ENCODE measurements around the gene SLC35F1.

The SLC35F1 gene

GRCh38 chr6:118284736-118285360 is 377.8 kb downstream of the SLC35F1 start:
- DNase-seq = no peak

DNA sequence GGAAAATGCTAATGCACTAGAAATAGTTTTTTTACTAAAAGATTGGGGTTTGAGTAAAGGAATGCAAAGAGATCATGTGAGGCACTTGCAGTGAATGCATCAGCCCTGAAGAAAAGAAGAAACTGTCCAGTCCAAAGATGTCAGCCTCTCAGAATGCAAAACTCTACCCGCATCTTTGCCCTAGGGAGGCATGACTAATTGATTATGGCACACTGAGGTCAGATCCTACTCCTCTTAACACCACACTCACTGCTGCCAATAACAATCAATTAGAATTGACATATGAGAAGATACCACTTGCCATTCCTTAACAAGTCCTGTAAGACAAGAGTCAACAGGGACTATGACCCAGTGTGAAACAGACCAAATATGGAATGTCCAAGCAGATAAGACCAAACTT is 378.7 kb downstream of the SLC35F1 start:
- no peak for DNase-seq

GRCh38 chr6:118288355-118289124 is 381.5 kb downstream of the SLC35F1 start:
- no peak for DNase-seq

- no peak for DNase-seq
Measured at GRCh38 chr6:118292558-118292957, 385.5 kb downstream of the SLC35F1 start.

DNA sequence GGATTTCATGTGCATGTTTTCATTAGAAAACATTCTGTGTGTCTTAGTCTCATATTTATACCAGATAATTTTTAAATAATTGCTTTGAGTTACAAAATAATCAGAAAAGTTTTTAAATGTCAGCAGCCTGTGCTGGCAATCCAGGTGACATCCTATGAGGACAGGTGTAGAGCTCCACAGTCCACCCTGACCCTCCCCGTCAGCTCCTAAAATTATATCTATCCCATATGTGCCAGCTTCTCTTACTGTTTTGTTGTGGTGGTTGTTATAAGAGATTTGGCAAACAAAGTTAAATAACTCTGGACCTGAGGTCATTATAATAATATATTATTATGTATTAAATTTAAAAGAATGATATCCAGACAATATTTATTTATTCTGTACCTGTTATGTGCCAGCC is 387.8 kb downstream of the SLC35F1 start:
- DNase-seq = no peak

DNA sequence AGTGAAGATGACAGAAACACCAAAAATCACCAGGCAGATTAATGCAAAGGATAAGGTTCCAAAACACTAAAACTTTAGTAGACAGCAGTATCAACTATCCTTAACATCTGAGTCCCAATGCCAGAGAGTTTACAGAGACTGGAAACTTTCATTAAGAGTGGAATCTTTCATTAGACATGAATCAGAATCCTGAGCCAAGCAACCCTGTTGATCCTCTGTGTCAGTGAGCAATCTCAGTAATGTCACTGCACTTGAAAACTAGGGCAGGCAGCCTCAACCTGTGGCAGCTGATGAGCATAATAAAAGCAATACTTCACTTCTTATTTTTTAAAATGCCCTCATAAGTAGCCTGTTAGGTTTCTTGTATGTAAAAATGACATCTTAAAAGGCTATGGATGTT is 388.3 kb downstream of the SLC35F1 start:
- no peak for DNase-seq

GRCh38 chr6:118296129-118296901 is 389.3 kb downstream of the SLC35F1 start:
- no peak for DNase-seq

GRCh38 chr6:118297821-118298220 is 390.8 kb downstream of the SLC35F1 start:
- no peak for DNase-seq

- no peak for DNase-seq
Measured at GRCh38 chr6:118298476-118299427, 391.7 kb downstream of the SLC35F1 start.

DNA sequence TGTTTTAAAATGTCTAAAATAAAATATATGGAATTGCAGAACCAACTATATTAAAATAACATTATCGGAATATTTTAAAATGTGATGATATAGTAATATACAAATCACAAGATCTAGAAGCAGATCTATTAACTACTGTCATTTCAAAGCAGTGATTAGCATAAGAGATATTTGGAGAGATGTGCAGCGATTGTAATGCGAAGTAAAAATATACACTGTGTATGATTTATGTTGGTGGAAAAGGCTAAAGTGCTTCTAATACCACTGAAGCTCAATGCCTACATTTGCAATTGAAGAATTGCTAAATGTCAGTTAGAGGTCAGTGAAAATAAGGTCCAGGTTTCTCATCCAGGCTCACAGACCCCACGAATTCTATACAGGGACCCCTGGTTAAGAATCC is 392.4 kb downstream of the SLC35F1 start:
- no peak for DNase-seq

GRCh38 chr6:118304321-118304720 is 397.3 kb downstream of the SLC35F1 start:
- DNase-seq = no peak

GRCh38 chr6:118305081-118305480 is 398.0 kb downstream of the SLC35F1 start:
- no peak for DNase-seq

GRCh38 chr6:118306392-118307238 is 399.6 kb downstream of the SLC35F1 start:
- DNase-seq = no peak

DNA sequence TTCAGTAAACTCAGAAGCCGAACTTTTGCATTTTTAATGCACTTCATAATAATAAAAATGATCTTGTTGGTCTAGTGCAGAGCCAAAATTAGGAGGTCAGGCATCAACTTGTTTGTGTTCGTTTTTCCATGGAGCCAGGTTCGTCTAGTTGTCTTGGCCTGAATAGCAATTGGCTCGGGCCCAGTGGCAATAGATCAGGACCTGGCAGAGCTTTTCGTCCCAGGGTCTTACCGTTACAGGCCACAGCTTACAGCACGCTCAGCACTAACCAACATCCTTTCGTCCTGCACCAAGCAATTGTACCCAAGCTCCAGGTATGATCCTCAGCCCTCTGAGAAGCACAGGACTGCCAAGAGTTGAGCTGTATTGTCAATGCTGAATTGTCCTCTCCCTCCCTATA is 400.5 kb downstream of the SLC35F1 start:
- DNase-seq = no peak

GRCh38 chr6:118309337-118310093 is 402.5 kb downstream of the SLC35F1 start:
- DNase-seq = no peak

- DNase-seq = no peak
Measured at GRCh38 chr6:118313208-118313607, 406.1 kb downstream of the SLC35F1 start.

- DNase-seq = no peak
Measured at GRCh38 chr6:118313762-118314161, 406.7 kb downstream of the SLC35F1 start.

DNA sequence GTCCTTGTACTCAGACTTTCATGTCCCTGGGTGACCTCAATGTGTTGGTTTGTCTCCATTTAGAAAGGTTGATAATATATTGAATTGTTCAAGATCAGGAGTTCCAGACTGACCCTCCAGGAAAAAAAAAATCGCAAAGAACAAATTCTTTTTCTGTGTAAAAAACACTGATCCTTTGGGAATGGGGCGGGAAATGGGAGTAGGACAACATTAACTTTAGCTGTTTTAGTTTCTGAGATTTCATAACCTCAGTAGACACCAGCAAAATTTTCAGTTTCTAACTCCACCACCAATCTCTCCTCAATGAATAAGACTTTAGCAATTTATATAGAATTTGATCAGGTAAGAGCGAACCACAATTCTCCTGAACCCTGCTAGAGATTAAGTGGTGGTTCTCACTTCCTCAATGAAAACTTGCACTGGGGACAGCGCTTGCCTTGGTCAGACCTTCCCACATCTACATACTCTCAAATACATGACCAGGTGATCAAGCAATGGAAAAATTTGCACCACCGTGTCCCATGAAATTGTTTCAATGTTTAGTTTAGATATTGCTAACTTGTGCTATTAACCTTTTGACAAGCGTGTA is 409.8 kb downstream of the SLC35F1 start:
- DNase-seq = no peak

GRCh38 chr6:118317581-118318563 is 410.8 kb downstream of the SLC35F1 start:
- DNase-seq = no peak

All from activated CD4-positive, CD25-positive, alpha-beta regulatory T cell (primary cell).